B cell (primary cell): ENCODE results near the gene CXCL6. TPM values are rescaled to one million over a fixed set of nuclear protein-coding genes. Genes with fewer than 3 reads are reported as not detected.

Source experiments
- ATAC-seq: fragments of 200-7000 bp; cut with Tn5 transposase; one replicate; pipeline ENCODE4 v1.10.0; 2021; ENCODE audit warnings: low read depth, mild to moderate bottlenecking, moderate number of reproducible peaks, moderate library complexity
- CTCF ChIA-PET: fragments of 350-600 bp; sonication (Branson Sonifier 250); formaldehyde crosslinking; loops from one replicate; lab custom pipeline; 2021; ENCODE audit warnings: antibody characterized with exemption, inconsistent platforms; lab: Charles Lee
- POLR2A ChIA-PET: fragments of 350-600 bp; sonication (Branson Sonifier 250); formaldehyde crosslinking; loops from one replicate; lab custom pipeline; 2021; ENCODE audit warnings: antibody characterized with exemption; lab: Charles Lee
- DNase-seq: peaks from one replicate; pipeline ENCODE4 v3.0.0; 2013
- H2AFZ ChIP-seq: 2 replicates; pipeline ENCODE4 v1.6.1; 2012; ENCODE audit warnings: mild to moderate bottlenecking, low read depth, low read length; ENCODE audit not compliant: insufficient read depth, poor library complexity, severe bottlenecking
- H3K27ac ChIP-seq, 2 donors: 1 replicate in 1 of 2; 2 replicates in 1 of 2; pipeline ENCODE4 v1.5.1; 2012 to 2013; ENCODE audit warnings: low read length in 2 of 2, mild to moderate bottlenecking in 2 of 2, moderate library complexity in 1 of 2
- H3K27me3 ChIP-seq, 4 experiments: fragments of 200-600 bp in 1 of 4; sonication (generic) in 1 of 4; replicated peaks in 1 of 4; 1 replicate in 2 of 4; 2 replicates in 2 of 4; pipeline versions ENCODE4 v1.6.1 to v1.7.0; 2013 to 2016; ENCODE audit warnings: low read length in 3 of 4, mild to moderate bottlenecking in 2 of 4, mixed read lengths in 1 of 4, moderate library complexity in 1 of 4; ENCODE audit not compliant: insufficient read depth in 4 of 4, control insufficient read depth in 3 of 4; ENCODE audit errors: control extremely low read depth in 1 of 4
- H3K36me3 ChIP-seq, 2 experiments: replicated peaks in 1 of 2; 1 replicate in 1 of 2; 2 replicates in 1 of 2; pipeline versions ENCODE4 v1.6.1 to v1.7.1; 2013; ENCODE audit warnings: low read length in 1 of 2; ENCODE audit not compliant: insufficient read depth in 2 of 2, control insufficient read depth in 1 of 2; ENCODE audit errors: control extremely low read depth in 1 of 2, extremely low read depth in 1 of 2
- H3K4me1 ChIP-seq, 2 donors: fragments of 200-600 bp in 1 of 2; sonication (generic) in 1 of 2; 1 replicate in 1 of 2; 2 replicates in 1 of 2; pipeline versions ENCODE4 v1.5.1 to v1.6.1; 2013 to 2017; ENCODE audit warnings: low read length in 2 of 2; ENCODE audit not compliant: control insufficient read depth in 2 of 2, insufficient read depth in 2 of 2
- H3K4me2 ChIP-seq: replicated peaks from 2 replicates; pipeline ENCODE3; 2012; ENCODE audit warnings: mild to moderate bottlenecking, low read depth, low read length; ENCODE audit not compliant: poor library complexity, severe bottlenecking
- H3K4me3 ChIP-seq, 5 experiments: fragments of 200-600 bp in 1 of 5; sonication (generic) in 1 of 5; 1 replicate in 3 of 5; 2 replicates in 2 of 5; pipeline versions ENCODE4 v1.5.1 to v1.7.0; 2011 to 2016; ENCODE audit warnings: low read length in 4 of 5, mild to moderate bottlenecking in 4 of 5, low read depth in 2 of 5, control low read depth in 1 of 5, moderate library complexity in 1 of 5; ENCODE audit not compliant: insufficient read depth in 1 of 5; ENCODE audit errors: control extremely low read depth in 1 of 5, extremely low read depth in 1 of 5
- H3K79me2 ChIP-seq: fragments of 200-600 bp; sonication (generic); one replicate; pipeline ENCODE4 v1.6.0; 2016; ENCODE audit warnings: low read length; ENCODE audit not compliant: control insufficient read depth, insufficient read depth
- H3K9ac ChIP-seq: fragments of 200-600 bp; sonication (generic); 2 replicates; pipeline ENCODE4 v1.6.1; 2017; ENCODE audit warnings: mild to moderate bottlenecking, low read length, moderate library complexity
- H3K9me3 ChIP-seq, 3 donors: one replicate each; pipeline versions ENCODE4 v1.6.1 to v1.7.1; 2013; ENCODE audit warnings: low read length in 2 of 3; ENCODE audit not compliant: control insufficient read depth in 2 of 3, insufficient read depth in 1 of 3; ENCODE audit errors: control extremely low read depth in 1 of 3
- H4K20me1 ChIP-seq: 2 replicates; pipeline ENCODE4 v1.6.0; 2012; ENCODE audit warnings: mild to moderate bottlenecking, low read length; ENCODE audit not compliant: insufficient read depth, control insufficient read depth, poor library complexity, severe bottlenecking
- H3K27ac Mint-ChIP-seq: one replicate; pipeline ENCODE4 v1.8.0; 2021; ENCODE audit warnings: mixed read lengths
- H3K27me3 Mint-ChIP-seq: one replicate; pipeline ENCODE4 v1.8.0; 2021; ENCODE audit warnings: mixed read lengths
- H3K4me1 Mint-ChIP-seq: one replicate; pipeline ENCODE4 v1.8.0; 2021; ENCODE audit warnings: mixed read lengths
- H3K4me3 Mint-ChIP-seq: one replicate; pipeline ENCODE4 v1.8.0; 2021; ENCODE audit warnings: mixed read lengths
- H3K9me3 Mint-ChIP-seq: one replicate; pipeline ENCODE4 v1.8.0; 2022; ENCODE audit warnings: mixed read lengths; ENCODE audit not compliant: insufficient read depth
- EZH2 ChIP-seq: IDR thresholded peaks from 2 replicates; pipeline ENCODE4 v1.6.1; 2012; ENCODE audit warnings: borderline replicate concordance, low read depth, mild to moderate bottlenecking, moderate library complexity, low read length; ENCODE audit not compliant: insufficient read depth, poor library complexity, severe bottlenecking
- WGBS: methylation state at CpG from one replicate; pipeline ENCODE4 v1.1.5; 2013; ENCODE audit warnings: missing lambda C conversion rate; ENCODE audit not compliant: insufficient coverage; 5-methylcytosine and 5-hydroxymethylcytosine counted together
- intact Hi-C: fragments of 100-400 bp; cut with micrococcal nuclease; formaldehyde crosslinking; loops from one replicate; pipeline ENCODE4 v1.10.0; 2022
- polyA plus RNA-seq: library from polyadenylated mRNA; depleted of rRNA; stranded (reverse); fragments of >200 nt; gene quantifications from 2 replicates; pipeline ENCODE4 v1.2.3, GENCODE V29; 2012
- total RNA-seq, 2 donors: library from RNA; stranded (reverse); fragments of 120-200 nt in 1 of 2; gene quantifications; 1 replicate in 1 of 2; 2 replicates in 1 of 2; pipeline versions ENCODE4 v1.2.3 to v1.2.4, GENCODE V29; 2013 to 2022
- TF ChIP-seq, protein P1 (sequence below): fragments of 200-600 bp; IDR thresholded peaks from one replicate; pipeline ENCODE4 v1.8.0; 2022; ENCODE audit warnings: antibody characterized with exemption, mild to moderate bottlenecking

The CXCL6 gene
- total and polyA plus RNA-seq, 2 donors (not counting 1 experiment from before 2014, with no cell fraction given) = not detected

DNA sequence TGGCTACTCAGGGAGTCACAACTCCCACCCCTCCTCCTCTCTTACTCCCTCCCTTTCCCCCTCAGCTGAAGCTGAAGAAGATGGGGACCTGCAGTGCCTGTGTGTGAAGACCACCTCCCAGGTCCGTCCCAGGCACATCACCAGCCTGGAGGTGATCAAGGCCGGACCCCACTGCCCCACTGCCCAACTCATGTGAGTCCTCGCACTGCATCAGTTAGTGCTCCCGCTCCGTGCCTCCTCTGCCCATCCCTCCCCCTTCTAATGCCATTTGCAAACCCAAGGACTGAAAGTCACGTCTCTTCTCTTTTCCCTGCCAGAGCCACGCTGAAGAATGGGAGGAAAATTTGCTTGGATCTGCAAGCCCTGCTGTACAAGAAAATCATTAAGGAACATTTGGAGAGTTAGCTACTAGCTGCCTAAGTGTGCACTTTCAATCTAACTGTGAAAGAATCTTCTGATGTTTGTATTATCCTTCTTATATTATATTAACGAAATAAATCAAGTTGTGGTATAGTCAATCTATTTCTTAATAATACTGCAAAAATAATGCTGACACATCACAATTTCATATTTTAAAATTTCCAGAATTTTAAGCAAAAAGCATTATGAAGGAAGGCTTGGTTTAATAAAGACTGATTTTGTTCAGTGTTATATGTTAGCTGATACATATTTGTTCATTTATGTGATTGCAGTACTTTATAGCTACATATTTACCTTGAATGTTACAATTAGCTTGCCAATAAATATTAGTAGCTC, 17.4 kb downstream of the CXCL6 start:
- Mint-ChIP-seq H3K4me3 (no peak overlapping the region), H3K27ac (no peak overlapping the region), H3K27me3 (peaks cover 34% of the 10 kb centered on the region), H3K4me1 (no peaks in the 10 kb centered on the region), H3K9me3 (no peaks in the 10 kb centered on the region)
- Histone ChIP-seq H3K9me3 (no peaks in the 10 kb centered on the region), H3K4me1 (no peaks in the 10 kb centered on the region), H4K20me1 (no peaks in the 10 kb centered on the region), H3K79me2 (no peaks in the 10 kb centered on the region), H3K27me3 (no peaks in the 10 kb centered on the region), H3K4me3 (no peak overlapping the region), H2AFZ (no peak overlapping the region), H3K4me2 (no peak overlapping the region), H3K9ac (no peak overlapping the region), H3K27ac (no peak overlapping the region), H3K36me3 (no peaks in the 10 kb centered on the region)
- intact Hi-C loops = no loop called here
- ChIA-PET POLR2A (no interaction called here), CTCF (interaction anchor here (0.6 kb wide), 1 partner anchor 100 kb away, joined by 4 read pairs; no protein-coding TSS in a partner anchor)
- ATAC-seq (no peak), DNase-seq (no peak)
- TF ChIP-seq, protein P1, sequence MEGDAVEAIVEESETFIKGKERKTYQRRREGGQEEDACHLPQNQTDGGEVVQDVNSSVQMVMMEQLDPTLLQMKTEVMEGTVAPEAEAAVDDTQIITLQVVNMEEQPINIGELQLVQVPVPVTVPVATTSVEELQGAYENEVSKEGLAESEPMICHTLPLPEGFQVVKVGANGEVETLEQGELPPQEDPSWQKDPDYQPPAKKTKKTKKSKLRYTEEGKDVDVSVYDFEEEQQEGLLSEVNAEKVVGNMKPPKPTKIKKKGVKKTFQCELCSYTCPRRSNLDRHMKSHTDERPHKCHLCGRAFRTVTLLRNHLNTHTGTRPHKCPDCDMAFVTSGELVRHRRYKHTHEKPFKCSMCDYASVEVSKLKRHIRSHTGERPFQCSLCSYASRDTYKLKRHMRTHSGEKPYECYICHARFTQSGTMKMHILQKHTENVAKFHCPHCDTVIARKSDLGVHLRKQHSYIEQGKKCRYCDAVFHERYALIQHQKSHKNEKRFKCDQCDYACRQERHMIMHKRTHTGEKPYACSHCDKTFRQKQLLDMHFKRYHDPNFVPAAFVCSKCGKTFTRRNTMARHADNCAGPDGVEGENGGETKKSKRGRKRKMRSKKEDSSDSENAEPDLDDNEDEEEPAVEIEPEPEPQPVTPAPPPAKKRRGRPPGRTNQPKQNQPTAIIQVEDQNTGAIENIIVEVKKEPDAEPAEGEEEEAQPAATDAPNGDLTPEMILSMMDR = no peak
- TF ChIP-seq EZH2 = no peak
- 94% methylated on average over 3 of the region's 8 CpGs for WGBS

DNA sequence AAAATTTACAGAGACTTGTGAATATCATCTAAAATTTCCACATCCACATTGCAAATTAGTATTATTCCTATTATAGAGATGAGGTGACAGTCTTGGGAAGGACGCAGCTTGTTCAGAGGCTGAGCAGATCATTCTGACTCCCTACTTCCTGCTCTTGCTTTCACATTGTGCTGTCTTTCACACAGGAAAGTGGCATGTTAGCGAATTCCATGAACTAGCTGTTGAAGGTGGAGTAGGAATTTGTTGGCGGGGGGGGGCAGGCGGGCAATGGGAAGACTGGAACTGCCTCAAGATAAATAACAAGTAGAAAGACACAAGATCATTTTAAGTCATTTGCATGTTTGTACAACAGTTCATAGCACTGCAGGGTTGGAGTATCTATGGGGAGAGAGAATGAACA, 18.9 kb downstream of the CXCL6 start:
- H3K27me3 ChIP-seq = no peaks in the 10 kb centered on the region
- no peaks in the 10 kb centered on the region for H3K4me1 ChIP-seq
- ChIA-PET CTCF (no interaction called here), POLR2A (no interaction called here)
- H3K4me3 ChIP-seq = no peak overlapping the region
- intact Hi-C loops = no loop called here
- H2AFZ ChIP-seq = no peak overlapping the region
- no peak overlapping the region for H3K27ac ChIP-seq
- no CpG with 5 or more reads among the region's 4 CpGs for WGBS
- Mint-ChIP-seq H3K4me3 (no peak overlapping the region), H3K27ac (no peak overlapping the region), H3K9me3 (no peaks in the 10 kb centered on the region), H3K4me1 (no peaks in the 10 kb centered on the region), H3K27me3 (peaks cover 34% of the 10 kb centered on the region)
- ATAC-seq (no peak), DNase-seq (no peak)
- H3K9ac ChIP-seq = no peak overlapping the region
- H4K20me1 ChIP-seq = no peaks in the 10 kb centered on the region
- no peak overlapping the region for H3K4me2 ChIP-seq
- no peaks in the 10 kb centered on the region for H3K9me3 ChIP-seq
- TF ChIP-seq EZH2 = no peak
- TF ChIP-seq, protein P1 = no peak
- H3K79me2 ChIP-seq = no peaks in the 10 kb centered on the region
- H3K36me3 ChIP-seq = no peaks in the 10 kb centered on the region
